CD14-positive monocyte (primary cell): ENCODE results near the gene DNAH1. TPM values are rescaled to one million over a fixed set of nuclear protein-coding genes. Genes with fewer than 3 reads are reported as not detected.

Source experiments
- DNase-seq, 3 donors: peaks; one replicate each; pipeline ENCODE4 v3.0.0-alpha.2; 2011 to 2022
- H2AFZ ChIP-seq: 2 replicates; pipeline ENCODE4 v1.6.0; 2012; ENCODE audit warnings: mild to moderate bottlenecking, low read depth, low read length, inconsistent platforms; ENCODE audit not compliant: insufficient read depth, poor library complexity, severe bottlenecking
- H3K27ac ChIP-seq, 2 donors: 1 replicate in 1 of 2; 2 replicates in 1 of 2; pipeline ENCODE4 v1.5.1; 2012 to 2013; ENCODE audit warnings: low read length in 2 of 2, control low read depth in 1 of 2, inconsistent platforms in 1 of 2, low read depth in 1 of 2, mild to moderate bottlenecking in 1 of 2
- H3K27me3 ChIP-seq, 2 donors: one replicate each; pipeline versions ENCODE4 v1.6.0 to v1.6.1; 2011 to 2013; ENCODE audit warnings: low read length in 2 of 2; ENCODE audit not compliant: control insufficient read depth in 2 of 2, insufficient read depth in 2 of 2
- H3K36me3 ChIP-seq, 2 donors: replicated peaks in 1 of 2; 1 replicate in 1 of 2; 2 replicates in 1 of 2; pipeline versions ENCODE4 v1.5.1 to v1.6.1; 2012 to 2013; ENCODE audit warnings: low read length in 2 of 2, control low read depth in 1 of 2, inconsistent platforms in 1 of 2, mild to moderate bottlenecking in 1 of 2; ENCODE audit not compliant: insufficient read depth in 2 of 2, control insufficient read depth in 1 of 2
- H3K4me1 ChIP-seq, 2 donors: 1 replicate in 1 of 2; 2 replicates in 1 of 2; pipeline versions ENCODE4 v1.5.1 to v1.6.1; 2012 to 2013; ENCODE audit warnings: low read length in 2 of 2, control low read depth in 1 of 2, inconsistent platforms in 1 of 2, mild to moderate bottlenecking in 1 of 2, moderate library complexity in 1 of 2; ENCODE audit not compliant: insufficient read depth in 2 of 2, control insufficient read depth in 1 of 2
- H3K4me2 ChIP-seq: replicated peaks from 2 replicates; pipeline ENCODE3; 2012; ENCODE audit warnings: low read length, moderate library complexity, mild to moderate bottlenecking; ENCODE audit not compliant: poor library complexity, severe bottlenecking; ENCODE audit errors: extremely low read depth
- H3K4me3 ChIP-seq, 3 experiments: fragments of 200-600 bp in 1 of 3; sonication (generic) in 1 of 3; replicated peaks in 1 of 3; 1 replicate in 2 of 3; 2 replicates in 1 of 3; pipeline ENCODE4 v1.5.1; 2011 to 2013; ENCODE audit warnings: low read length in 3 of 3, mild to moderate bottlenecking in 3 of 3, control low read depth in 2 of 3, low read depth in 2 of 3, inconsistent platforms in 1 of 3, moderate library complexity in 1 of 3
- H3K79me2 ChIP-seq: 2 replicates; pipeline ENCODE4 v1.6.0; 2012; ENCODE audit warnings: mild to moderate bottlenecking, control low read depth, inconsistent platforms, low read length, moderate library complexity; ENCODE audit not compliant: insufficient read depth
- H3K9ac ChIP-seq: 2 replicates; pipeline ENCODE4 v1.6.0; 2017; ENCODE audit warnings: low read length, mild to moderate bottlenecking; ENCODE audit not compliant: insufficient read depth, poor library complexity, severe bottlenecking
- H3K9me3 ChIP-seq, 2 donors: replicated peaks in 1 of 2; 1 replicate in 1 of 2; 2 replicates in 1 of 2; pipeline versions ENCODE4 v1.5.1 to v1.6.1; 2012 to 2013; ENCODE audit warnings: low read length in 2 of 2, control low read depth in 1 of 2; ENCODE audit not compliant: control insufficient read depth in 1 of 2, insufficient read depth in 1 of 2
- H4K20me1 ChIP-seq: 2 replicates; pipeline ENCODE4 v1.6.0; 2012; ENCODE audit warnings: mild to moderate bottlenecking, low read length, control low read depth, moderate library complexity; ENCODE audit not compliant: insufficient read depth
- H3K27ac Mint-ChIP-seq, 7 donors: one replicate each; pipeline ENCODE4 v1.8.0; 2020; ENCODE audit warnings: mild to moderate bottlenecking in 7 of 7, mixed read lengths in 7 of 7, moderate library complexity in 6 of 7, inconsistent platforms in 2 of 7
- H3K27me3 Mint-ChIP-seq, 3 donors: one replicate each; pipeline ENCODE4 v1.8.0; 2021 to 2022; ENCODE audit warnings: low read depth in 3 of 3, mild to moderate bottlenecking in 3 of 3, mixed read lengths in 3 of 3, moderate library complexity in 3 of 3, inconsistent platforms in 1 of 3
- H3K36me3 Mint-ChIP-seq, 2 donors: one replicate each; pipeline ENCODE4 v1.8.0; 2020; ENCODE audit warnings: mixed read lengths in 2 of 2, inconsistent platforms in 1 of 2, mild to moderate bottlenecking in 1 of 2
- H3K4me1 Mint-ChIP-seq: one replicate; pipeline ENCODE4 v1.8.0; 2020; ENCODE audit warnings: mild to moderate bottlenecking, mixed read lengths
- H3K4me3 Mint-ChIP-seq, 2 donors: one replicate each; pipeline ENCODE4 v1.8.0; 2020; ENCODE audit warnings: mild to moderate bottlenecking in 2 of 2, mixed read lengths in 2 of 2, moderate library complexity in 1 of 2
- H3K9me3 Mint-ChIP-seq, 7 donors: one replicate each; pipeline ENCODE4 v1.8.0; 2020 to 2022; ENCODE audit warnings: mixed read lengths in 7 of 7, mild to moderate bottlenecking in 6 of 7, moderate library complexity in 6 of 7, inconsistent platforms in 2 of 7
- WGBS: methylation state at CpG from one replicate; pipeline ENCODE4 v1.1.5; 2013; ENCODE audit warnings: missing lambda C conversion rate; ENCODE audit not compliant: insufficient coverage; 5-methylcytosine and 5-hydroxymethylcytosine counted together
- intact Hi-C, 2 donors: fragments of 100-400 bp; cut with micrococcal nuclease; formaldehyde crosslinking; loops; one replicate each; pipeline versions ENCODE4 v1.15.0 to v1.15.1; 2023
- polyA plus RNA-seq, 3 donors: library from polyadenylated mRNA; depleted of rRNA in 1 of 3; unstranded in 2 of 3; stranded (reverse) in 1 of 3; fragments of 300-500 nt in 2 of 3; fragments of >200 nt in 1 of 3; fragmentation: Illumina TruSeq in 2 of 3; gene quantifications; 1 replicate in 2 of 3; 2 replicates in 1 of 3; pipeline ENCODE4 v1.2.3, GENCODE V29; 2012 to 2021
- TF ChIP-seq, protein P1 (sequence below): fragments of 200-600 bp; IDR thresholded peaks from one replicate; pipeline ENCODE4 v1.8.0; 2022; ENCODE audit warnings: antibody characterized with exemption, mild to moderate bottlenecking

Gene DNAH1
- polyA plus RNA-seq, 3 donors = 0.15 to 47.0 (median 0.25) TPM

DNA sequence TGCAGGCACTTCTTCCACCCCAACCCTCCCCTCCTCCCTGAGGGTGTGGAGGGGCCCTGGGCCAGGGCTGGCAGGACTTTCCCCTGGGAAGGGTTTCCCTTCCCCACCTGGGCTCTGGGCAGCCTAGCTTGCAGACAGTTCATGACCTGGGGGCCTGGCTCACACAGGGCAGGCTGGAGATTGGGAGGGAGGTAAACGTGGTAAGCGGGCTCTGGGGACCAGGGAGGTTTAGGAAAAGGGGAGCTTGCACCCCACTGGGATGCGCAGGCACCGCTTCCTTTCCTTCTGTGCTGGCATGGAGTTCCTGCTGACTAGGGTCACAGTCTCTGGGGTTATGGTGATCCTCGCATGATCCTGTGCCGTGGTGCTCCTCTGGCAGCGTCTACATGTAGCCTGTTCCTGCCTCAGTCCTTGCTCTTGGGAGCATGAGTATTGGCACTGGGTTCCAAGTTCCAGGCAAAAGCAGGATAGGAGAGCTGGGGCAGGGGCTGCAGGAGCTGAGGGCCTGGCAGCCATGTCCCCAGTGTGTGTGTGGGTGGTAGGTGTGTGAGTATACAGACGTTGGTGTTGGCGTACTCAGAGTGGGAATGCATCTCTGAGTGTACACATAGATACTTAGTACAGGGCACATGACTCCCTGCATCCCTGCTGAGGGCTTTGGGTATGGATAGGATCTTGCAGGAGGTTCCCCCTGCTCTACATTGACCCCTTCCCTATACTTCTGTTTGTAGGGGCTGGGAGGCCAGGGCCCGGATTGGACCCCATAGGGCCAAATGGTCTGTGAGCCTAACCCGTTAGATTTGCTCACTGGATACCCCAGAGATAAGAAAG, 21.6 kb upstream of the DNAH1 start:
- Mint-ChIP-seq H3K27ac (no peak overlapping the region), H3K4me1 (peaks cover 19% of the 10 kb centered on the region), H3K27me3 (peaks cover 10 to 17% (median 14%) of the 10 kb centered on the region in 3 donors), H3K9me3 (no peaks in the 10 kb centered on the region), H3K36me3 (peaks cover 58 to 68% of the 10 kb centered on the region in 2 donors), H3K4me3 (no peak overlapping the region)
- Histone ChIP-seq H3K27ac (no peak overlapping the region), H3K4me3 (no peak overlapping the region), H3K27me3 (peaks cover 0 to 10% of the 10 kb centered on the region in 2 donors), H4K20me1 (peaks cover 40% of the 10 kb centered on the region), H2AFZ (no peak overlapping the region), H3K79me2 (peaks cover 22% of the 10 kb centered on the region), H3K36me3 (peaks cover 37 to 71% of the 10 kb centered on the region in 2 donors), H3K9me3 (no peaks in the 10 kb centered on the region), H3K4me1 (peaks cover 3 to 5% of the 10 kb centered on the region in 2 donors), H3K9ac (no peak overlapping the region), H3K4me2 (no peak overlapping the region)
- TF ChIP-seq, protein P1, sequence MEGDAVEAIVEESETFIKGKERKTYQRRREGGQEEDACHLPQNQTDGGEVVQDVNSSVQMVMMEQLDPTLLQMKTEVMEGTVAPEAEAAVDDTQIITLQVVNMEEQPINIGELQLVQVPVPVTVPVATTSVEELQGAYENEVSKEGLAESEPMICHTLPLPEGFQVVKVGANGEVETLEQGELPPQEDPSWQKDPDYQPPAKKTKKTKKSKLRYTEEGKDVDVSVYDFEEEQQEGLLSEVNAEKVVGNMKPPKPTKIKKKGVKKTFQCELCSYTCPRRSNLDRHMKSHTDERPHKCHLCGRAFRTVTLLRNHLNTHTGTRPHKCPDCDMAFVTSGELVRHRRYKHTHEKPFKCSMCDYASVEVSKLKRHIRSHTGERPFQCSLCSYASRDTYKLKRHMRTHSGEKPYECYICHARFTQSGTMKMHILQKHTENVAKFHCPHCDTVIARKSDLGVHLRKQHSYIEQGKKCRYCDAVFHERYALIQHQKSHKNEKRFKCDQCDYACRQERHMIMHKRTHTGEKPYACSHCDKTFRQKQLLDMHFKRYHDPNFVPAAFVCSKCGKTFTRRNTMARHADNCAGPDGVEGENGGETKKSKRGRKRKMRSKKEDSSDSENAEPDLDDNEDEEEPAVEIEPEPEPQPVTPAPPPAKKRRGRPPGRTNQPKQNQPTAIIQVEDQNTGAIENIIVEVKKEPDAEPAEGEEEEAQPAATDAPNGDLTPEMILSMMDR = no peak
- no peak for DNase-seq
- intact Hi-C loops = loop anchor here in 1 of 2 donors (5.0 kb wide), 1 partner anchor 43 kb away; no protein-coding TSS in a partner anchor
- whole genome bisulfite sequencing = 100% methylated on average over 11 of the region's 11 CpGs

DNA sequence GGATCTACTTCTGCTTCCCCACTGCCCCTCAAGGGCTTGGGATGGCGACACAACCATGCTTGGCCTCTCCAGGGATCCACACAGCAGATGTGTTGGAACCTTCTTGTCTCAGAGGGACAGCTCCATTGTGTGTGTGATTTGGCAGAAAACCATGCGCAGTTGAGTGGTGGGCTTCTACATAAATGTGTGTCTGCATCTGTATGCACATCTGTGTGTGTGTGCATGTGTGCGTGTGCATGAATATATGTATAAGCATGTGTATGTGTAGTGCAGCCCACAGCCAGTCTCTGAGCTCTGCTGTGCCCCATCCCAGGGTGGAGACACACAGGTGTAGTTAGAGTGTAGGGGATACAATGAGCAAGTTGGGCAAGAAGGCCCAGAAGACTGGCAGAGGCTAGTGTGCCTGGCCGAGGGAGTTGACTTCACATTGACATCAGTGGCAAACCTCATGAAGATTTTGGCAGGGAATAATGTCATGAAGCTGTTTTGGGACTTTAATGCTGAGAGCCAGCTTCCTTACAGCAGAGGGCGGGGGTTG, 20.4 kb upstream of the DNAH1 start:
- Histone ChIP-seq H4K20me1 (peaks cover 50% of the 10 kb centered on the region), H3K27me3 (peaks cover 0 to 10% of the 10 kb centered on the region in 2 donors), H3K79me2 (peaks cover 10% of the 10 kb centered on the region), H3K9me3 (no peaks in the 10 kb centered on the region), H3K36me3 (peaks cover 33 to 67% of the 10 kb centered on the region in 2 donors), H3K4me1 (peaks cover 12 to 15% of the 10 kb centered on the region in 2 donors), H3K9ac (no peak overlapping the region), H3K27ac (no peak overlapping the region), H2AFZ (no peak overlapping the region), H3K4me2 (no peak overlapping the region), H3K4me3 (no peak overlapping the region)
- no peak for DNase-seq
- Mint-ChIP-seq H3K36me3 (peaks cover 57 to 65% of the 10 kb centered on the region in 2 donors), H3K27ac (no peak overlapping the region), H3K9me3 (no peaks in the 10 kb centered on the region), H3K4me1 (peaks cover 24% of the 10 kb centered on the region), H3K27me3 (peaks cover 12 to 23% (median 14%) of the 10 kb centered on the region in 3 donors), H3K4me3 (no peak overlapping the region)
- WGBS = 93% methylated on average over 4 of the region's 5 CpGs
- intact Hi-C loops = no loop called here
- TF ChIP-seq, protein P1 = no peak
